IPS-18c (cell line): ENCODE results near the gene SBNO2.

Source experiments
- H3K4me3 ChIP-seq: 2 replicates; pipeline ENCODE4 v1.7.0; 2013; ENCODE audit warnings: low read depth, mild to moderate bottlenecking, low read length, moderate library complexity; ENCODE audit not compliant: insufficient read depth
- H3K9me3 ChIP-seq: one replicate; pipeline ENCODE4 v1.6.1; 2013; ENCODE audit warnings: mild to moderate bottlenecking, low read length, moderate library complexity; ENCODE audit not compliant: control insufficient read depth, insufficient read depth

SBNO2 gene

GRCh38 chr19:1082165-1082927 is 91.7 kb downstream of the SBNO2 start:
- Histone ChIP-seq H3K4me3 (peak overlapping the region; percentile 58; the same call in 1 of the 2 replicates), H3K9me3 (no peaks in the 10 kb centered on the region)

DNA sequence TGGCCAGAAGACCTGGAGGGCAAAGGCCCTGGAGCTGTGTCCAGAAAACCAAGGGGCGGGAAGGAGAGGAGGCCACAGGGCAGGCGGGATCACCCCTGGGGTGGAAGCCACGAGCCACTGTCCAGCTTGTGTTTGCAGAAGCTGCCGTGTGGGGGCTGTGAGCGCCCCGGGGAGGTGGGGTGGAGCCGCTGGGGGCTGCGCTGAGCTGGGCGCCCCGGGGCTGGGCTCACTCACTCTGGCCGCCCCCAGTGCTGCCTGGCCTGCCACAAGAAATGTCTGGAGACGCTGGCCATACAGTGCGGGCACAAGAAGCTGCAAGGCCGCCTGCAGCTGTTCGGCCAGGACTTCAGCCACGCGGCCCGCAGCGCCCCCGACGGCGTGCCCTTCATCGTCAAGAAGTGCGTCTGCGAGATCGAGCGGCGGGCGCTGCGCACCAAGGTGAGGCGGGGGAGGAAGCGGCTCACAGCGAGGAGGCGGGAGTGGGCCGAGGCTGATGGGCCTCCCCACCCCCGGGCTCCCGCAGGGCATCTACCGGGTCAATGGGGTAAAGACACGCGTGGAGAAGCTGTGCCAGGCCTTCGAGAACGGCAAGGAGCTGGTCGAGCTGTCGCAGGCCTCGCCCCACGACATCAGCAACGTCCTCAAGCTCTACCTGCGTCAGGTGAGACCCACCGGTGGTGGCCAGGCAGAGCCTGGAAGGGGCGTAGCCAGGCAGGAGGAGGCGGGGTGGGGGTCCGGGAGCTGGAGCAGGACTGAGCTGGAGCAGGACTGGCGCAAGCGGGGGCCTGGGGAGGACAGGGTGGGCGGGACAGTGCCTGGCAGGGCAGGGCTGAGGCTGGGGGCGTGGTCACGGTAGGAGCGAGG is 92.5 kb downstream of the SBNO2 start:
- Histone ChIP-seq H3K9me3 (no peaks in the 10 kb centered on the region), H3K4me3 (peak overlapping the region; percentile 24; the same call in 1 of the 2 replicates)

GRCh38 chr19:1080360-1081161 is 93.5 kb downstream of the SBNO2 start:
- no peak overlapping the region for H3K4me3 ChIP-seq

DNA sequence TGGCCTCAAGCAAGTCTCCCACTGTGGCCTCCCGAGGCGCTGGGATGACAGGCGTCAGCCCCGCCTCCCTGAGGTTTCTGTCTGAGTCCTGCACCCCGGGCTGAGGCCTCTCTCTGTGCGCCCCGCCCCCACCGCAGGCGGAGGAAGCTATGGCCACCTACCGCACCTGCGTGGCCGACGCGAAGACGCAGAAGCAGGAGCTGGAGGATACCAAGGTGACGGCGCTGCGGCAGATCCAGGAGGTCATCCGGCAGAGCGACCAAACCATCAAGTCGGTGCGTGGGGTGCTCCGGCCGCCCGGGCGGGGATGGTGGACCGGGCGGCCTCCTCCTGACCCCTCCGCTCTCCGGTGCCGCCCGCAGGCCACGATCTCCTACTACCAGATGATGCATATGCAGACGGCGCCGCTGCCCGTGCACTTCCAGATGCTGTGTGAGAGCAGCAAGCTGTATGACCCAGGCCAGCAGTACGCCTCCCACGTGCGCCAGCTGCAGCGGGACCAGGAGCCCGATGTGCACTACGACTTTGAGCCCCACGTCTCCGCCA is 94.4 kb downstream of the SBNO2 start:
- H3K4me3 ChIP-seq = no peak overlapping the region

More at GRCh38 chr19:1080360-1081161, 93.5 kb downstream of the SBNO2 start:
- H3K9me3 ChIP-seq = no peaks in the 10 kb centered on the region

DNA sequence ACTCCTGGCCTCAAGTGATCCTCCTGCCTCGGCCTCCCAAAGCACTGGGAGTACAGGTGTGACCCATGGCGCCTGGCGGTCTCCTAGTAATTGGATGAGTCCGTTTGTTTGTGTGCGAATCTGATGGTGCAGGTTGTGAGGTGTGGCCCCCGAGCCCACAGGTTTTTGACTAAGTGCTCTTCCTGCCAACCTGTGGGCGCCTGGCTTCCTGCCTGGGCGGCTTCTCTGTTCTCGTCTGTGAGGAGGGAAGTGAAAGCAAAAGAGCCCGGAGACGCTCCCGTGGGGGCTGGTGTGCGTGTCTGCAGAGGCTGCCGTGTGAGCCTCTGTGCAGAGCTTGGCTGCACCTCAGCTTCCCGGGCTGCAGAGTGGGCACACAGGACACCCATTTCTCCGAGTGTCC is 97.1 kb downstream of the SBNO2 start:
- Histone ChIP-seq H3K9me3 (no peaks in the 10 kb centered on the region), H3K4me3 (no peak overlapping the region)

More for the DNA sequence above, 94.4 kb downstream of the SBNO2 start:
- no peaks in the 10 kb centered on the region for H3K9me3 ChIP-seq

DNA sequence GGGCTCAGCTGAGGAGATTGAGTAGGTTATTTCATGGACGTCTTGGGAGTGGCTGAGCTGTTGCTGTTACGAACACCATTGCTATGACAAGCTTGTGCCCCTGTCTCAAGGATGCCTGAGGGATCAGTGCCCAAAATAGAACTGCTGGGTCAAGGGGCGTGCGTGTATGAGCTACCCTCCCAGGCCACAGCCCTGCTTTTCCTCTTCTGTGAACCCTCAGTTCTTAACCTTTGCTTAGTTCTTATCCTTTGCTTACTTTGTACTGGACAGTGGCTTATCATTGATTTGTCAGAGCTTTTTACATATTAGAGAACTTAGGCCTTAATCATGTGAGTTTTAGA is 98.1 kb downstream of the SBNO2 start:
- H3K4me3 ChIP-seq = no peak overlapping the region

GRCh38 chr19:1074544-1075283 is 99.4 kb downstream of the SBNO2 start:
- Histone ChIP-seq H3K4me3 (no peak overlapping the region), H3K9me3 (no peaks in the 10 kb centered on the region)

More for the DNA sequence above, 98.1 kb downstream of the SBNO2 start:
- H3K9me3 ChIP-seq = no peaks in the 10 kb centered on the region

- Histone ChIP-seq H3K4me3 (no peak overlapping the region), H3K9me3 (no peaks in the 10 kb centered on the region)
These were observed 100.0 kb downstream of the SBNO2 start for GRCh38 chr19:1073956-1074517.

DNA sequence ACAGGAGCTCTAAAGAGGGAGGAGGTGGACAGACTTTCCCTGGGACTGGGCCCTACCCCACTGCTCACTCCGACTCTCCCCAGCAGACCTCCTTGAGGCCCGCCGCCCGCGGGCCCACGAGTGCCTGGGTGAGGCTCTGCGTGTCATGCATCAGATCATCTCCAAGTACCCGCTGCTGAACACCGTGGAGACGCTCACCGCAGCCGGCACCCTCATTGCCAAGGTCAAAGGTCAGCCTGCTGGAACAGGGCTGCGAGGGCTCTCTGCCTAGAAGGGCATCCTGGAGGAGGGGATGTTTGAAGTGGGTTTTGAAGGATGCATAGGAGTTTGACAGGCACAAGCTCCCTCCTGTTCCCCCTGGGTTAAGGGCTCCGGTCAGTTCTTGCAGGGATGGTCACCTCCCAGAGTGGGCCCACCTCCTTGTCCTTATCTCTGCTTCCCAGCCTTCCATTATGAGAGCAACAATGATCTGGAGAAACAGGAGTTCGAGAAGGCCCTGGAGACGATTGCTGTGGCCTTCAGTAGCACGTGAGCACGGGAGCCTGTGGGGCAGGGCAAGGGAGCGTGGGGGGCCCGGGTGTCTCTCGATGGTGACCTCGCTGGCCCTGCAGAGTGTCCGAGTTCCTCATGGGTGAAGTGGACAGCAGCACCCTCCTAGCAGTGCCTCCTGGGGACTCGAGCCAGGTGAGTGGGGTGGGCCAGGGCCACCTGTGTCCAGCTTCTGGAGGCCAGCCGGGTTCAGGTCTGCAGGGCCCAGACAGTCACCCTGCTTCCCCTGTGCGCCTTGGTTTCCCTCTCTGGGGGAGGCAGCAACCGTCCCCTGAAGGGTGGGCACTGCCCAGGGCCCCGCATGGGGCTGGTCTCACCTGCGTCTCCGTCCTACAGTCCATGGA is 100.8 kb downstream of the SBNO2 start:
- Histone ChIP-seq H3K9me3 (no peaks in the 10 kb centered on the region), H3K4me3 (no peak overlapping the region)

DNA sequence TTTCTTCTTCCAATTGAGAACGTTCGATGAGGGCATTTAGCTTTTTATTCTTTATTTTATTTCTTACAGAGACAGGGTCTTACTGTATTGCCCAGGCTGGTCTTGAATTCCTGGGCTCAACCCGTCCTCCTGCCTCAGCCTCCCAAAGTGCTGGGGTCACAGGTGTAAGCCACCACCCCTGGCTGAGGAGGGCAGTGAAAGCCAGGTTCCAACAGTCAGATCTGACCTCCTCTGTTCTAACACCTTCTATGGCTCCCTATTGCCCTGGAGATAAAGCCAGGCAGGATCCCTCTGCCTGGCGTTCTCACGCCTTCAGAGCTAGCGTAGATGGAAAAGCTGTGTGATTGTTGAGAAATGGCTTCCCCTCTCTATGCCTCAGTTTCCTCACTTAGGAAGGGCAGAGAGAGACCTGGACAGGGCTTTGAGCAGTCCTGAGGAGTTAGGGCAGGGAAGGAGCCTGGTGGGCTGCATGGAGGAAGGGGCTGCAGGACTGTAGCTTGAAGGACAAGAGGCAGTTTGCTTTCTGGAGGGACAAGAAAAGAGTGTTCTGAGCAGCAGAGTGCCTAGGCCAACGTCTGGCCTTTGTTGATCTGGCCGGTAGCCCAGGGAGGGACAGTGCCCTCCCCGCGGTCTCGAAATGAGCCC is 101.6 kb downstream of the SBNO2 start:
- no peak overlapping the region for H3K4me3 ChIP-seq
- no peaks in the 10 kb centered on the region for H3K9me3 ChIP-seq

- Histone ChIP-seq H3K9me3 (no peaks in the 10 kb centered on the region), H3K4me3 (peak overlapping the region; percentile 56)
These were observed 102.9 kb downstream of the SBNO2 start for GRCh38 chr19:1070931-1071791.

DNA sequence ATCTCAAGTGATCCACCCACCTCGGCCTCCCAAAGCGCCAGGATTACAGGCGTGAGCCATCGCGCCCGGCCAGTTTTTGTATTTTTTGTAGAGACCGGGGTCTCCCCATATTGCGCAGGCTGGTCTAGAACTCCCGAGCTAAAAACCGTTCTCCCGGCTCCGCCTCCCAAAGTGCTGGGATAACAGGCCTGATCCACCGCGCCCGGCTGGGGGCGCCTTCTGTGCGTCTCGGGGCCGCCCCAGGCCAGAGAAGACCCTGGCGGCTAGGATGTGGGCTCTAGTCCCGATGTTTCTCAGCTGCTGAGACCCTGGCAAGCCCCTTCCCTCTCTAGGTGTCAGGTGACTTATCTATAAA is 103.5 kb downstream of the SBNO2 start:
- H3K4me3 ChIP-seq = peak overlapping the region; percentile 56; the same call in 1 of the 2 replicates
- H3K9me3 ChIP-seq = no peaks in the 10 kb centered on the region

GRCh38 chr19:1069009-1069779 is 104.9 kb downstream of the SBNO2 start:
- Histone ChIP-seq H3K9me3 (no peaks in the 10 kb centered on the region), H3K4me3 (no peak overlapping the region)
